Type B pancreatic cell (in vitro differentiated cells): Measurements from ENCODE around the gene SEMA6D. TPM values are rescaled to one million over a fixed set of nuclear protein-coding genes. Genes with fewer than 3 reads are reported as not detected.

Source experiments
- DNase-seq: peaks from one replicate; pipeline ENCODE4 v3.0.0; 2021; ENCODE audit warnings: mixed read lengths; ENCODE audit not compliant: unreplicated experiment; ENCODE audit errors: extremely low spot score
- H3K27ac Mint-ChIP-seq: 2 replicates; pipeline ENCODE4 v1.8.0; 2021; ENCODE audit warnings: mild to moderate bottlenecking, mixed read lengths
- H3K27me3 Mint-ChIP-seq: 2 replicates; pipeline ENCODE4 v1.8.0; 2021; ENCODE audit warnings: mixed read lengths
- H3K36me3 Mint-ChIP-seq: 2 replicates; pipeline ENCODE4 v1.8.0; 2021; ENCODE audit warnings: mixed read lengths
- H3K4me1 Mint-ChIP-seq: one replicate; pipeline ENCODE4 v1.8.0; 2021; ENCODE audit warnings: mixed read lengths; ENCODE audit not compliant: unreplicated experiment
- H3K4me3 Mint-ChIP-seq: 2 replicates; pipeline ENCODE4 v1.8.0; 2021; ENCODE audit warnings: mild to moderate bottlenecking, mixed read lengths
- H3K9me3 Mint-ChIP-seq: 2 replicates; pipeline ENCODE4 v1.8.0; 2021; ENCODE audit warnings: mixed read lengths
- total RNA-seq: library from RNA; stranded (reverse); gene quantifications from 2 replicates; pipeline ENCODE4 v1.2.1, GENCODE V29; 2021; ENCODE audit warnings: low replicate concordance
- TF ChIP-seq, protein P1 (sequence below): fragments of 200-600 bp; sonication (generic); conservative IDR thresholded peaks from 2 replicates; pipeline ENCODE4 v1.5.0; 2021; ENCODE audit warnings: antibody characterized with exemption, mild to moderate bottlenecking

Gene SEMA6D
- total RNA-seq, 1 donor from 2014 or later = 22.2 TPM

DNA sequence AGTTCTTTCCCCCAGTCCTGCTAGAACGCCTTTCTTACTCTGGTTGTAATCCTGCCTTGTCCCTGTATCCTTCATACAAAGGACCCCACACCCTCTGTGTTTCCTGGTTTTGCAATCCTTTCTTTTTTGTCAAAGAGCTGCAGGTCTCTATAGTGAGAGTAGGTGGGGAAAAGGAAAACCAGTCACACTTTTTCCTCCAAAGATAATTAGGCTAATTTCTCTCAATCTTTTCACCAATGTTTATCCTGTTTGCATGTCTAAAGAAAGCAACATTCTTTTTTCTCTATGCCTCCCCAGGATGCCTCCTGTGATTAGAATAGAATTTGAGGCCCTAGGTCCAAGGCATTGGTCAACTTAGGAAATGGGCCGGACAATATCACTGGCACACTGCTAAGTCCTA, 25.4 kb downstream of the SEMA6D start:
- H3K36me3 Mint-ChIP-seq = peaks cover 16% of the 10 kb centered on the region
- no peak overlapping the region for H3K4me3 Mint-ChIP-seq
- H3K4me1 Mint-ChIP-seq = no peaks in the 10 kb centered on the region
- TF ChIP-seq, protein P1, sequence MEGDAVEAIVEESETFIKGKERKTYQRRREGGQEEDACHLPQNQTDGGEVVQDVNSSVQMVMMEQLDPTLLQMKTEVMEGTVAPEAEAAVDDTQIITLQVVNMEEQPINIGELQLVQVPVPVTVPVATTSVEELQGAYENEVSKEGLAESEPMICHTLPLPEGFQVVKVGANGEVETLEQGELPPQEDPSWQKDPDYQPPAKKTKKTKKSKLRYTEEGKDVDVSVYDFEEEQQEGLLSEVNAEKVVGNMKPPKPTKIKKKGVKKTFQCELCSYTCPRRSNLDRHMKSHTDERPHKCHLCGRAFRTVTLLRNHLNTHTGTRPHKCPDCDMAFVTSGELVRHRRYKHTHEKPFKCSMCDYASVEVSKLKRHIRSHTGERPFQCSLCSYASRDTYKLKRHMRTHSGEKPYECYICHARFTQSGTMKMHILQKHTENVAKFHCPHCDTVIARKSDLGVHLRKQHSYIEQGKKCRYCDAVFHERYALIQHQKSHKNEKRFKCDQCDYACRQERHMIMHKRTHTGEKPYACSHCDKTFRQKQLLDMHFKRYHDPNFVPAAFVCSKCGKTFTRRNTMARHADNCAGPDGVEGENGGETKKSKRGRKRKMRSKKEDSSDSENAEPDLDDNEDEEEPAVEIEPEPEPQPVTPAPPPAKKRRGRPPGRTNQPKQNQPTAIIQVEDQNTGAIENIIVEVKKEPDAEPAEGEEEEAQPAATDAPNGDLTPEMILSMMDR = no peak
- H3K27ac Mint-ChIP-seq = no peak overlapping the region
- peaks cover 3% of the 10 kb centered on the region for H3K27me3 Mint-ChIP-seq
- no peaks in the 10 kb centered on the region for H3K9me3 Mint-ChIP-seq
- no peak for DNase-seq

DNA sequence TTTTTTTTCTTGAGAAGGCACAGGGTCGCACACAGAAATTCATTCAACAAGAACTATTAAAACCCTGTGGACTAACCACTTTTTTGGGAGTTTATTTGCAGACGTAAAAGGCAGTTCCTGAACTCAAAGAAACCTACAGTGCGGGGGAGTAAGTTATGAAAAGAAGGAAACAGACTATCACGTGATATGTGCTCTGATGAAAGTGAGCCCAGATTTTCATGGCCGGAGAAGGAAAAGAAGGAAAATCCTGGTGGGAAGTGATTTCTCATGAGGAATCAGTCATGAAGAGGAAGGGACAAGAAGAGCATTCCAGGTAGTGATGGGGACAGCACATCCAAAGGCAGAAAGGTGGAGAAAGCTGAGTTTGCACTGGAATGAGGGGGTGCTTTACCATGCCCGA, 26.1 kb downstream of the SEMA6D start:
- Mint-ChIP-seq H3K4me3 (no peak overlapping the region), H3K27ac (no peak overlapping the region), H3K9me3 (no peaks in the 10 kb centered on the region), H3K4me1 (no peaks in the 10 kb centered on the region), H3K36me3 (peaks cover 12% of the 10 kb centered on the region), H3K27me3 (peaks cover 3% of the 10 kb centered on the region)
- TF ChIP-seq, protein P1 = no peak
- no peak for DNase-seq

DNA sequence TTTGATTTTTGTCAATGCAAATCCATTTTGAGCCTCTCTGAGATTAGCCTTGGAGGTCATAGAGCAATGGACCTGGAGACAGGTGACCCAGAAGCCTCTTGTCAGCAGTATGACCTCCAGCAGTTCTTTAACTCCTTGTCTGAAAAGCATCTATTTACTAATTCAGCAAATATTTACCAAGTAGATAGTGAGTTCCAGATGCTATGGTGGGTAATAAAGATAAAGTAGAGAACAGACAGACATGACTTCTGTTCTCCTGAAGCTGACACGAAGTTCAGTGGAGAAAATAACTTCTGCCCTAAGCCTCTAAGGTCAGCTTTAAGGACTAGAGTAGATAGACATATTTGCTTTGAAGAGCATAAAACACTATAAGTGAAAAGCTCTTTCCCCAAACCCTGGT, 26.6 kb downstream of the SEMA6D start:
- Mint-ChIP-seq H3K27ac (no peak overlapping the region), H3K4me3 (no peak overlapping the region), H3K4me1 (no peaks in the 10 kb centered on the region), H3K9me3 (no peaks in the 10 kb centered on the region), H3K27me3 (peaks cover 3% of the 10 kb centered on the region), H3K36me3 (peaks cover 12% of the 10 kb centered on the region)
- no peak for DNase-seq
- TF ChIP-seq, protein P1 = no peak

DNA sequence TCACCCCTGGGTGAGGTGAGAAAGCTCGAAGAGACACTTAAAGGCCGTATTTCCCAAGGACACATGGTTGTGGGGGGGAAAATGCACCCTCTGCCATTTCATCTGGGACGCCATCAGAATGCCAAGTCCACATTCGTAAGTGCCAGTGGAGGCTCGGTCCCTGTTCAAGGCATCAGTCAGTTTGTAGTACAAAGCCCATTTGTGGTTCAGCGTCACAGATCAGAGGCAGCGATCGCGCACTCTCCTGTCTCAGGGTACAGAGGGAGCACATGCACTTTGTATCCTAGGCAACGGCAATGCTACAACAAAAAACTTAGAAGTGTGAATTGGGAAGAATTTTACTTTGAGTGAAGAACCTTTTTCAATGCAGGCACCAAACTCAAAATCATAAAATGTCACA, 27.2 kb downstream of the SEMA6D start:
- no peak for DNase-seq
- Mint-ChIP-seq H3K36me3 (peaks cover 12% of the 10 kb centered on the region), H3K27me3 (peaks cover 3% of the 10 kb centered on the region), H3K9me3 (no peaks in the 10 kb centered on the region), H3K4me1 (no peaks in the 10 kb centered on the region), H3K4me3 (no peak overlapping the region), H3K27ac (no peak overlapping the region)
- TF ChIP-seq, protein P1 = no peak

DNA sequence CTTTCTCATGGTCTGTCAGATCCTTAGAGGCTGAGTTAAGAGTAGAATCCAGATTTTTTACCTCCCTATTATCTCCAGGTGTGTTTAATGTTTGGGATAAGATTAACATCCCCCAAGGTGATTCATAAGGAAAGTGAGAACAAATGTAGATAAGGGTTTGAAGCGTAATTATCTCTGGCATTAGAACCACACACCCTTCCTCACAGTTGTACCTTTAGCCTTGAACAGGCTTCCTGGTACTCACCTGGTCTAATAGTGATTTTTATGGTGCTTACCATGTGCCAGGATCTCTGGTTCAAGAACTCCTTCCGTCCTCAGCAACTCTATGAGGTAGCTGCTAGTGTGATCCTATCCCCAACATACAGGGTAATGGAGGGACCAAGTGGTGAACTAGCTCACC, 27.7 kb downstream of the SEMA6D start:
- Mint-ChIP-seq H3K27me3 (peaks cover 3% of the 10 kb centered on the region), H3K9me3 (no peaks in the 10 kb centered on the region), H3K4me1 (no peaks in the 10 kb centered on the region), H3K4me3 (no peak overlapping the region), H3K36me3 (peaks cover 12% of the 10 kb centered on the region), H3K27ac (no peak overlapping the region)
- TF ChIP-seq, protein P1 = no peak
- no peak for DNase-seq

DNA sequence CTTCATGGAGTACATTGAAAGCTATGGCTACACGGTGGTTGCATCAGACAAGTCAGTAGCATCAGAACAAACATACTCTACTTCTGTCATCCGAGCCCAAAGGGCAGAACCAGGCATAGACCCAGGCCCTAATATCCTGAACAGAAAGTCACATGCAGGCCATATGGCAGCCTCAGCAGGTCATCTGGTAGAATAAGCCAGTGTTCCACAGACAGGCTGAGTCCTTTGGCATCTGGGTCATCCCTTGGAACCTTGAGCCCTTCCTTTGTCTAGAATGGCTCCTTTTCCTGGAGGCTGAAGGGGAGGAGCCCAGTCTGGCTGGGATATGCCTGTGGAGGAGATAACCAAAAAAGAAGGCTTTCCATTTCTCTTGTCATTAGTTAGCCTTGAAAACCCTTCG, 29.2 kb downstream of the SEMA6D start:
- Mint-ChIP-seq H3K4me1 (peaks cover 4% of the 10 kb centered on the region), H3K27me3 (no peaks in the 10 kb centered on the region), H3K36me3 (peaks cover 12% of the 10 kb centered on the region), H3K27ac (no peak overlapping the region), H3K4me3 (no peak overlapping the region), H3K9me3 (no peaks in the 10 kb centered on the region)
- DNase-seq = no peak
- TF ChIP-seq, protein P1 = no peak
